T-helper 2 cell treated with Interferon-gamma antibody and Interleukin-4, amounts not matched to agents 100 ng/mL and 5 ng/mL, for 36 hours (primary cell): ENCODE results near the gene NAV1. TPM values are rescaled to one million over a fixed set of nuclear protein-coding genes. Genes with fewer than 3 reads are reported as not detected.
"Not testable (repeated sequence)": the region's sequence is repeated elsewhere in the genome, so short reads cannot be mapped to it uniquely, and the experiment has no call there.

Source experiments
- intact Hi-C: fragments of 100-400 bp; cut with micrococcal nuclease; formaldehyde crosslinking; loops from one replicate; pipeline ENCODE4 v1.15.1; 2023
- total RNA-seq: library from RNA; stranded (reverse); gene quantifications from 2 replicates; pipeline ENCODE4 v1.2.3, GENCODE V29; 2022

The NAV1 gene
- total RNA-seq, 1 donor from 2014 or later = 2.3 TPM

DNA sequence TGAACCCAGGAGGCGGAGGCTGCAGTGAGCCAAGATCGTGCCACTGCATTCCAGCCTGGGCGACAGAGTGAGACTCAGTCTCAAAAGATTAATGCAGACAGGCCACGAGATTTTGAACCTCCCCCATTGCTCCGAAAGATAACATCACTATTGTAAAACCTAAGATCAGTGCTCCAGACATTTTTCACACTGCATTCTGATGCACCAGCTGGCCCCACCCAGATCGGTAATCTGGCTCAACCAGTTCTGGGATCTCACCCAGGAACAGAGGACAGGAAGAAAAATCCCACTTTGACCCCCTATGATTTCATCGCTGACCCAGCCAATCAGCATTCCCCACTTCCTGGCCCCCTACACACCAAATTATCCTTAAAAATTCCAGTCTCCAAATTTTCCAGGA is 21.3 kb upstream of the NAV1 start:
- intact Hi-C loops = no loop called here

DNA sequence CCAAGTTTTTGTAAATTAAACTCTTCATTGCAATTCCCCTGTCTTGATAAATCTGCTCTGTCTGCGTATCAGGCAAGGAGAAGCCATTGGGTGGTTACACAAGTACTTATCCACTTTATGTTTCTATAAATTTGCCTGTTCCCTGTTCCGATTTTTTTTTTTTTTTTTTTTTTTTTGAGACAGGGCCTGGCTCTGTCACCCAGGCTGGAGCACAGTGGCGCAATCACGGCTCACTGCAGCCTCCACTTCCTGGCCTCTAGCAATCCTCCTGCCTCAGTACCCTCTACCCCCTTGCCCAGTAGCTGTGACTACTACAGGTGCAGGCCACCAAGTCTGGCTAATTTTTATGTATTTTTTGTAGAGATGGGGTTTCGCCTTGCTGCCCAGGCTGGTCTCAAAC is 20.9 kb upstream of the NAV1 start:
- intact Hi-C loops = no loop called here

DNA sequence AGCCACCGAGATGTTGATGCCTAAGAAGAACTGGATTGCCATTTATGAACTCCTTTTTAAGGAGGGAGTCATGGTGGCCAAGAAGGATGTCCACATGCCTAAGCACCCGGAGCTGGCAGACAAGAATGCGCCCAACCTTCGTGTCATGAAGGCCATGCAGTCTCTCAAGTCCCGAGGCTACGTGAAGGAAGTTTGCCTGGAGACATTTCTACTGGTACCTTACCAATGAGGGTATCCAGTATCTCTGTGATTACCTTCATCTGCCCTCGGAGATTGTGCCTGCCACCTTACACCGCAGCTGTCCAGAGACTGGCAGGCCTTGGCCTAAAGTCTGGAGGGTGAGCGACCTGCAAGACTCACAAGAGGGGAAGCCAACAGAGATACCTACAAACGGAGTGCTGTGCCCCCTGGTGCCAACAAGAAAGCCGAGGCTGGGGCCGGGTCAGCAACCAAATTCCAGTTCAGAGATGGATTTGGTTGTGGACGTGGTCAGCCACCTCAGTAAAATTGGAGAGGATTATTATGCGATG is 18.8 kb upstream of the NAV1 start:
- intact Hi-C loops = not testable (repeated sequence)

DNA sequence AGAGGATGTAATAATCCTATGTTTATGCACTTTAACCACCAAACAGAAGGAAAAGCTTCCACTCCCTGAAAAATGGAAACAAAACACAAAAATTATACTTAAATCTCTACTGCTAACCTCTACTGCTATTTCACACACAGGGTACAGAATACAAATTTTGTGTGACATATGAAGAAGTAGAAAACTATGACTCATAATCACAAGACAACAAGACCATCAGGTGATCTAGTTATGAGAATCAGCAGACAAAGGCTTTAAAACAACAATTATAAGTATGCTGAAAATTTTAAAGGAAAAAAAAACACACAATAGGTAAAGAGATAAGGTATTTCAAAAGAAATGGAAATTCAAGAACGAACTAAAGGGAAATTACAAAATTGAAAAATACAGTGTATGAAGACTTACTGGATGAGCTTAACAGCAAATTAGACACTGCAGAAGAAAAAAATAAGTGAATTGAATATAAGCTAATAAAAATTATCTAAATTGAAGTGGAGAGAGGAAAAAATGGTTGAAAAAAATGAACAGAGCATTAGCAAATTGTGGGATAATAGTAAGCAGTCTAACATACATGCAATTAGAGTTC is 13.6 kb upstream of the NAV1 start:
- intact Hi-C loops = no loop called here

DNA sequence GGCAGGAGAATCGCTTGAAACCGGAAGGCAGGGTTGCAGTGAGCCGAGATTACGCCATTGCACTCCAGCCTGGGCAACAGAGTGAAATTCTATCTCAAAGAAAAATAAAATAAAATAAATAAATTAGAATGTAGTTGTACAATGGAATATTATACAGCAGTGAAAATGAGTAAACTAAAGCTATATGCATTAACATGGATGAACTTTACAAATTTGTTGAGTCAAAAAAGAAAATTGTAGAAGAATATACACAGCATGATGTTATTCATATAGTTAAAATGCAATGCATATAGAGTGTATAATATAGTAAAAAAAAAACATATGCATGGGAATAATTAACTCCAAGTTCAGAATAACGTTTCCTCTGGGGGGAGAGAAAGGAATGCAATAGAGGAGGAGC is 11.0 kb upstream of the NAV1 start:
- intact Hi-C loops = no loop called here

DNA sequence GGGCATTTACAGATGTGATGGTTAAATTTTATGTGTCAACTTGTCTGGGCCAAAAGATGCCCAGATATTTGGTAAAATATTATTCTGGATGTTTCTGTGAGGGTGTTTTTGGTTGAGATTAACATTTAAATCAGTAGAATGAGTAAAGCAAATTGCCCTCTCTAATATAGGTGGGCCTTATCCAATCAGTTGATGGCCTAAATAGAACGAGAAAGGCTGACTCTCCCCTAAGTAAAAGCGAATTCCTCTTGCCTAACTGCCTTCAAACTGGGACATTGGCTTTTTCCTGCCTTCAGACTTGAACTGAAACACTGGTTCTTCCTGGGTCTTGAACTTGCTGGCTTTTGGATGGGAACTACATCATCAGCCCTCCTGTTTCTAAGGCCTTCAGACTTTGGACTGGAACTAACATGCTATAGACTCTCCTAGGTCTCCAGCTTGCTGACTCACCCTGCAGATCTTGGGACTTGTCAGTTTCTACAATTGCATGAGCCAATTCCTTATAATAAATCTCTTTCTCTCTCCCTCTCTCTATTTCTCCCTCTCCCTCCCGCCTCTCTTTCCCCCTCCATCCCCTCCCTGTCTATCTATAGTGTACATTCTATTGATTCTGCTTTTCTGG is 10.2 kb upstream of the NAV1 start:
- intact Hi-C loops = no loop called here

DNA sequence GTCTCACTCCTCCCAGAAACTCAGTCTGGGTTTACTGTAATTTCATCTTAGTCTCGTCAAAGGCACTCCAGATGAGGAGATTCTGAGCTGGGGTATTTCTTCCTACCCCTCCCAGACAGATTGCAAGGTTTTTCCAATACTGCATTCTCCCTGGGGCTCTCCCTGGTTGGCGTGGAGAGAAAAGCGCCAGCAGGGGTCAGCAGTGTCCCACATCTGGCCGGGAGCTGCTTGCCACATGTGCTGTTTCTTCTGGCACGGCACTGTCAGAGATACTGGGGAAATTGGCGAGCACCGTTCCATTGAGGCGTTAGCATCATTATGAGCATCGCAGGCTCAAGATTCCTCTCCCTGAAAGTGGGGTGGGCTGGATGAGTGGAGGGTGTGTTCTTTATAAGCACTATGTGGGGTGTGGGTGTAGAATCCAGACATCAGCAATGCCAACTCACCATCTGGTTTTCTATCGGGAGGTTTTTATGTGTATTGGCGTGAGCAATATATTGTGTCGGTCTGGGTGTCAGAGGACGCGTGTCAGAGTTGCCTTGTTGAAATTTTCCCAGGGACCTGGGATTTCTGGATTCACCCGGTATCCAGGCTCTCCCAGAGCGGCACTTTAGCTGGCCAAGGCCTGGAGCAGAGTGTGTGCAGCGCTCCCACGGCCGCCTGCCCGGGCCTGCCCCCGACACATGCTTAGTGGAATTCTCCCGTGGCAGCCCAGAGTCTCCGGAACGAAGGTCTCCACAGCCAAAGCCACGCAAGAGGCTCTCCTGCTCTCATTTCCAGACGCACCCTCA is 8.0 kb upstream of the NAV1 start:
- intact Hi-C loops = no loop called here

DNA sequence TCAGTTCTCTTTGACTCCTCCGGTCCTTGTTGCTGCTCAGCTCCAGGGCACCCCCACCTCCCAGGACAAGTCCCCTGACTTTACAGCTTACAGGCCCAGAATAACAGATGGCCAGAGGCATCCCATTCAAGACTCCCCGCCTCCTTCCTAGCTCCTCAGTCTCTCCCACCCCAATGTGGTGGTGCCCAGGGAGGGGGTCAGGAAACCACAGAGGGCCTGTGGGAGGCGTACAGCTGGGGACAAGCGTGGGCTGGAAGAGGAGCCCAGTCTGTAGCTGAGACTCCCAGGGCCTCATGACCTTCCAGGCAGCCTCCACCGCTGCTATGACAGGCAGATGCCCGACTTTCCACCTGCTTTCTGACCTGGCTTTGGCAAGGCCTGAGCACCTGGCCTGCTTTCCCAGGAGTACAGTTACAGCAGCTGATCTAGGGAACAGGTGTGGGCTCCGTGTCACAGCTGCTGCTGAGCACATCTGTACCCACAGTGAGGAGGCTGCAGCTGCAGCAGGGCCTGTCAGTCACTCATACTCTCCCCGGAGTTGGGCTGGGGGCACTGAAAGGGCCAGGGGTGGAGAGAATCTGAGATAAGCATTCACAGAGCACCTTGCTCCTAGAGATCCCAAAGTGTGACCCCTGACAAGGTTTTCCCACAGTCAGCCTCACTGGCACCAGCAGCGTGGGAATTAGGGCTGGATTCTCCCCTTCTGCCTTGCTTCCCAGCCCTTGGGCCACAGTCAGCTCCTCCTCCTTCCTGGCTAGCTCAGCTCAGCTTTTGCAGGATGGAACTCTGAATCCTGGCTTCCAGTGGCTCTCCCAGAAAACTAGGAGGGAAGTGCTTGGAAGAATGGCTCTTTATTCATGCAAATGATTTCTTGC is 7.1 kb upstream of the NAV1 start:
- intact Hi-C loops = no loop called here

DNA sequence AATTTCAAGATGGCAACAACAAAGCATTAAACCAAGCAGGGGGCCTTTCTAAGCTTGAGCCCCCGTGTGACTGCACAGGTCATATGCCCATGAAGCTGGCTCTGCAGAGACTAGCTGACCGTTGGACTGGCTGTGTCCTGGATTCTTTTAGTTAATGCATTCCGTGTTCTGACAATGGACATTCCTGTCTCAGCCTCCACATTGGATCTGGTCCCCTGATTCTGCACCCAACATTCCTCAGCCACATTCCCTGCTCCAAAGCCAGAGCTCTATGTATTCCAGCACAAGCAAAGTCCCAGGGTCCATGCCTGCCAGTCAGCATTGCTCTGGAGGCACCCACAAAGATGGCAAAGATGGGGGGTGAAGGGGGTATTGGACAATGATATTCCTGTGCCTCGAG is 5.1 kb upstream of the NAV1 start:
- intact Hi-C loops = no loop called here

DNA sequence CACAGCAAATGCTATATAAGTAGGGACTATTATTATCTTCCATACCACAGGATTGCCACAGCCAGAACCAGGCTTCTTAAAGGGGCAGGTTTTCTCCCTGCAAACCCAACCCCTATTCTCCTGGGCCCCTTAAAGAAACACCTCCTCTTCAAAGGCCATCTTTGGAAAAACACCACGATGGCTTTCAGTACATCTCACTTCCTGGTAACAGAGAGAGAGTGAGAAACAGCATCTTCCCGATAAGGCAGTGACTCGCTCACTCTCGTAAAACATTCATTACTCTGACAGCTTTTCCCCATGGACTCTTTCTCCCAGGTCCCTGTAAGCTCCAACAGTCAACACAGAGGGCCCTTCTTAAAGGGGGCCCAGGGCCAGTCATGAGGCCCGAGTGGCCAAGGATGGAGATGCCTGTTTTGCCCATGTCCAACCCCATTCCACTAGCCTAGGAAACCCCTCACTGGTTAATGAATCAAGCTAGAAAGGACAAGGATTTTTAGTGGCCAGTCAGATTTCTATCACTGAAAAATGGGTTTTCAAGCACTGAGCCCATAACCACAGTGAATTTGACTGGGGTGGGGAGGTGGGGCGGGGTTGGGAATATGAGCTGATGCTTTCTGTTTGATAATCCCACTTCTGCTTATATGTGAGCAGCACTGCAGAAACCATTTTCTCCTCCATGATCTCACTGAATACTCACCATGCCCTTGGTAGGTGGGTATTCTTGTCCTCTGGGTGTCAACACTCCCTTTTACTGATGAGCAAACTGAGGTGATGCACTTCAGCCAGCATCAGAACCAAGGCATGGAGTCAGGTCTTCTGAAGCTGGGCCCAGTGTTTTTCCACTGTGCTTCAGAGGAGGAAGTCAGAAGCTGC is 3.6 kb upstream of the NAV1 start:
- intact Hi-C loops = no loop called here

DNA sequence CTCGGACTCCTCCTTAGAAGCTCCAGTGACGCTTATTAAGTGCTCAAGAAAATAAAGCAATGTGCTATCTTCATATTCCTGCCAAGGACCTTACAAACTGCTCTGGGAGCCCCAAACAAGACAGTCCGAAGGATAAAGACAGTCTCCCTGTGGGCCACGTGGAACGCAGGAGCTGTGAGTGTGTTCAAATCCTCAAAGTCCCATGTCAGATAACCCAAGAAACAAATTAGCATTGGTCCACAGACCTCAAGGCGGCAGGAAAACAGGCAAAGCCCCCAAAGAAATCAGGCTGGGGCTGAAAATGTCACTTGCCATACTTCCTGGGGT is 3.0 kb upstream of the NAV1 start:
- intact Hi-C loops = no loop called here

DNA sequence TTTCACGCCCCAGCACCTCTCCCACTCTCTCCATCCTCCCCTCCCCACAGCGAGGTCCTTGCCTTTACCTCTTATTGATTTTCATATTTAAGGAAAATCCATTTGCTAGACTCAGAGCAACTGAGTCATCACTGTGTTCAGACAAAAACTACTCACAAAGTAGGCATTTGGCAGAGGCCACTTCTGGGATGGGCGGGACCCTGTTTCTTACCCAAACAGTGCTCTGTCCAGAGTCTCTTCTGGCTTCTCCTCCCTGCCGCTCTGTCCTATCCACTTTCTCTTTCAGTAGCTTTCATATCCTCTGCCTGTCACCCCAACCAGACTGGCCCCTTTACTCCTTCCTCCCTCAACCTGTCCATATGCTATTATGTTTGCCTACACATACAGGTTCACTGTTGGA is 2.4 kb upstream of the NAV1 start:
- intact Hi-C loops = no loop called here

DNA sequence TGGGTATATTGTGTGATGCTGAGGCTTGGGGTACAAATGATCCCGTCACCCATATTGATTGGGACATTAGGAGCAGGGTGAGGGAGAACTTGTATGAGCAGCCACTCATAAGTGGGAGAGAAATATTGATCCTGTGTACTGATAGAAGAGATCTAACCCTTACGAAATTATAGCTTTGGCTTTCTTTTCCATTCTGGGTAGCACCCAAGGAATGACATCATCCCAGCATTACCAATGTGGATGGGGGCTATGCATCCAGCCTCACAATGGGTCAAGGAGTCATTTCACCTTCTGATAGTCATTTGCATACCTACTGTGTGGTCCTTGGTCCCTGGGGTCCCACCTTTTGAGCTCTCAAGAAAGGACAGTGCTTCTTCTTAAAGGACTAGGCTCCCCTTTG is 1.9 kb upstream of the NAV1 start:
- intact Hi-C loops = no loop called here

DNA sequence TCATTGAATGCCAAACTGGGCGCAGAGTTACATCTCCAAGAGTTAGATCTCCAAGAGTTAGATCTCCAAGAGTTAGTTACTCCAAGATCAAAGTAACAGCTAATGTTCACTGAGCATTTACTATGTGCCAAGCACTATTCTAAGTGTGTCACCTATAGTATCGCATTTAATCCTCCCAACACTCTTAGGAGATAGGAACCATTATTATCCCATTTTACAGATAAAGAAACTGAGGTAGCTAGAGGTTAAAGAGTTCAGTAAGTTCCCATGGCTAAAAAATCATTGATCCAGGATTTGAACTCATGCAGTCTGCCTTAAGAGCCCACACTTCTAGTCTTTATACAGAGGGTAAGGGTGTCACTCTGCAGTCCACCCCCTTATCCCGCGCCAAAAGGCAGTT is 1.5 kb upstream of the NAV1 start:
- intact Hi-C loops = no loop called here

DNA sequence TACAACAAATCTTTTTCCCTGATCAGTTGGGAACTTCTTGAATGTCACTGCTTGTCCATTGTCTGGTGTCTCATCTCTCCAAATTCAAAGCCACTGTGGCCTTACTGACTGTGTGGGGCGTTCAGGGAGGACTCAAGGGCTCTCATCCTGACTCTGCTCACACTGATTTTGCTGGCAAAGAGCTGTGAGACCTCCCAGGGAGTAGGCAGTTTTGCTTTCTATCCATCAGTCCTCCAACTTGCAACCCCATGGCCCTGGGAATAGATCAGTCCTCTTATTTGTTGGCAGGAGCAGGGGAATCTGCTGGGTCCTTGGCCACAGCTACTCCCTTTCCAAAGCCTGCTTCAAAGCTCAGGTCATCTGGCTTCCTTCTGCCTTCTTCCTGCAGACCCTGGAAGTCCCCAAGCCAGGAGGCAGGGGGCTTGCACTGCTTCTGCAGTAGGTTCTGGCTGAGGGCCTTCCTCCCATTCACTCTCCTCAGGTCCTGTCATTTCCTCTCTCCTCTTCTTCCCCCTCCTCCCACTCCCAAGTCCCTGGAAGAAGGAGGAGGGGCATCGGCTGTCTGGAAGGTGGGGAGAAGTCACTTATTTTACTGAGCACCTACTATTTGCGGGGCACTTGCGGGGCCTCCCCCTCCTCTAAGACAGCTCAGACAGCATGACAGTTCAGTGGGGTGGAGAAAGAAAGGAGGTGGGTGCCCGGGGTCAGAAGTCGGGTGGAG is 876 bp upstream of the NAV1 start:
- intact Hi-C loops = no loop called here

DNA sequence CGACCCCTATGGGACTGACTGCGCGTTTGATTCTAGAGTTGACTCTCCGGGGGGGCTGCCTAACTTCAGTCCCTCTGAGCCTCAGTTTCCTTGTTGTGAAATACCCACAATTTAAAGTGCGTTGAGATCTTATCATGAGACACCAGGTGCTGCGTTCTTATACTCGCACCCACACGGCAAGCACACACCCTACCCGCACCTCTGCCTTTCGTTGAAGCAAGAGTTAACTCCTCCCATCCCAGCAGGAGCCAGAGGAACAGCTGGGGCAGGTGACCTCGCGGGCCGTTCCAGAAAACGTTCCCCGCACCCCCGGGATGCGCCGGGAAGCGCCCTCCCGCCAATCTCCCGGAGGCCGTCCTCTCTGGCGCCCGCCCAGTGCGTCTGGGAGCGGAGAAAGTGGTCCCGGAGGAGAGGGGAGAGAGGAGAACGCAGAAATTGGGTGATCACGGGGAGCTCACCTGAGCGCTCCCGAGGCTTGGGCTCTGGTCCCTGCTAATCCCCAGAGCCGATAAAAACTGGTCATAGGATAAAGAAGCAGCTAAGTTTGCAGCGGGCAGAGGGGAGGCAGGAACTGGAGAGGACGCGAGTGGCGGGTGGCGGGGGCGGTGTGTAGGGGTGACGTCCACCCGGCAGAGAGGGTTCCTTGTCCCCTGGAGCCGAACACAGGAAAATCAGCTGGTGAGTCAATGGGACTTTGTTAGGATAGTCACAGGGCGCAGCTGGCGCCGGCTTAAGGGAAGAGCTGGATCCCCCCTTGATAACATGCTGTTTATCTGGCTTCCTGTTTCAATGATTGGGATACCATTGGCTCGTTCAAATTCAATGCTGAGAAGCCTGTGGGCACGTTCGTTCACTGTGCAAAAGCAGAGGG is 869 bp downstream of the NAV1 start:
- intact Hi-C loops = no loop called here

DNA sequence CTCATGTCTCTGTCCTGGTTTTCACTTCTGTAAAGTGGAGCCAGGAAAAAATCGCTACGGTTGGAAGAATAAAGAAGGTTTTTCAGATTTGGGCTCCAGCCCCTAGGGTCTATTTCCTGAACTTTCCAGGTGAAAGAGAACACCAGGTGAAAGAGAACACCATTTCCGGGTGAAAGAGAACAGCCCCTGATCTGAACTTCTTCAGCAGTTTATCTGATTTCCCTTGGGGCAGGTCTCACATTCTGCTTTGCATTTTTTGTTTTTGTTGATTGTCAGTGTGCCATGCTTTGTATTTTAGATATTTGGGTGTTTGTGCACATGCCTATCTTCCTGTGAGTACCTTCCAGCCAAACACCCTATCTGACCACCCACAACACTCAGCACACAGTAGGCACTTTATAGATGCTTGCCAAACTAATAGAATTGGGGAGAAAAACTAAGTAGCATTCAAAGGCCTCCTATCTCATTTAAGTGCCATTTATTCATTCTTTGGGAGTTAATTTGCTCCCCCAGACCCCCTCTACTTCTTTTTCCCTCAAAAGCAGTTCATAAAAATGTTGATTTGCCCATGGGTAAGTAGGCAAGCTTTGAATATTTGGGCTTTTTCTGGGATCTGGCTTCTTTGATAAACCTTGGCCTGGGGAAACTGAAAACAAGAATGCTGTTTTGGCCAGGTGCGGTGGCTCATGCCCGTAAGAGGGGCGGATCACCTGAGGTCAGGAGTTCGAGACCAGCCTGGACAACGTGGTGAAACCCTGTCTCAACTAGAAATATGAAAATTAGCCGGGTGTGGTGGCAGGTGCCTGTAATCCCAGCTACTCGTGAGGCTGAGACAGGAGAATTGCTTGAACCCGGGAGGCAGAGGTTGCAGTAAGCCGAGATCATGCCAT is 2.2 kb downstream of the NAV1 start:
- intact Hi-C loops = no loop called here
